Hematopoietic multipotent progenitor cell treated with erythropoietin and hydrocortisone succinate and interleukin-3 and kit ligand, for 4 days (in vitro differentiated cells): Measurements from ENCODE around the gene QSOX2.
A peak's percentile ranks its signal among the peaks of the same experiment; 100 is the strongest.

Source experiments
- DNase-seq: peaks from one replicate; pipeline ENCODE4 v3.0.0-alpha.2; 2015

QSOX2 gene

GRCh38 chr9:136187683-136188586, 57.7 kb downstream of the QSOX2 start:
- peak; percentile 64 for DNase-seq

GRCh38 chr9:136187197-136187596, 58.4 kb downstream of the QSOX2 start:
- DNase-seq, result no peak

DNA sequence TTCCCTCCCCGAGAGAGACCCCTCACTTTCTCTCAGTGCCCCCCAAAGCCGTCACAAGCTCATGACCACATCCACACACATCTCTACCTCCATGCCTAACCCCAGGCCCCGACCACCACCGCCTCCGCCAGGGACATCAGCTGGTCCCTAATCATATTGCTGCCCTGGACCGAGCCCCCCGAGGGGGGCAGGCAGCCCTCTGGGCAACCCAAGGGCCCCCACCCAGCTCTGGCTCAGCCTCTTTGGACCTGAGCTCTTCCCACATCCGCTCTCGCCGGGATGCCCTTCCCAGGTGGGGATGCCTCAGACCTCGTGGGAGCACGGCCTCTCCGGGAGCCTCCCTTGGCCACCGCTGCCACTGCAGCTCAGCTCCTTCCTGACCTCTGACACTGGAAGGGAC, 59.2 kb downstream of the QSOX2 start:
- DNase-seq, result no peak

GRCh38 chr9:136185596-136186366, 59.8 kb downstream of the QSOX2 start:
- no peak for DNase-seq

- DNase-seq, result no peak
Observed at GRCh38 chr9:136185066-136185465, 60.5 kb downstream of the QSOX2 start.

GRCh38 chr9:136182850-136183422, 62.7 kb downstream of the QSOX2 start:
- no peak for DNase-seq

GRCh38 chr9:136182420-136182787, 63.2 kb downstream of the QSOX2 start:
- no peak for DNase-seq

DNA sequence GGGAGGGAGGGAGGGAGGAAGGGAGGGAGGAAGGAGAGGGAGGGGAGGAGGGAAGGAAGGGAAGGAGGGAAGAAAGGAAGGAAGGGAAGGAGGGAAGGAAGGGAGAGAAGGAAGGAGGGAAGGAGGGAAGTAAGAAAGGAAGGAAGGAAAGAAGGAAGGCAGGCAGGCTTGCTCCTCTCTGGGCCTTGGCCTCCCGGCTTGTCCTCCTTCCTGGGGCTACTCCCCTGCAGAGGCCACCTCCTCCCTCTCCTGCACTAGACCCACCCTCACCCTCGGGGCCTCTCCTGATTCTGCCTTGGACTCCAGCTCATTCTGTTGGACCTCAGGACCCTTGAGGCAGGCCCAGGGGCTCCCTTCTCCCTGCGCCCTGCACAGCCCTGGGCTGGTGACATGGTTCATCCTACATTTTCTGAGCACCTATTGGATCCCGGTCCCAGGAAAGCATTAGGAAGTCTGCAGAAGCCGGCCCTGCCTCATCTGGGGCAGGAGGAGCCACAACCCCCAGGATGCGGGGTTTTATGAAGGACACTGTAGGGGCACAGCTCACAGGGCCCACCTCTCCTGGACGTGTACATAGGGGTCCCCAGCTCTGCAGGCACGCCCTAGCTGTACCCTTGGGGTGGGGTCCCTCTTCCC, 63.7 kb downstream of the QSOX2 start:
- DNase-seq, result no peak

- no peak for DNase-seq
Observed at GRCh38 chr9:136180586-136180985, 65.0 kb downstream of the QSOX2 start.

DNA sequence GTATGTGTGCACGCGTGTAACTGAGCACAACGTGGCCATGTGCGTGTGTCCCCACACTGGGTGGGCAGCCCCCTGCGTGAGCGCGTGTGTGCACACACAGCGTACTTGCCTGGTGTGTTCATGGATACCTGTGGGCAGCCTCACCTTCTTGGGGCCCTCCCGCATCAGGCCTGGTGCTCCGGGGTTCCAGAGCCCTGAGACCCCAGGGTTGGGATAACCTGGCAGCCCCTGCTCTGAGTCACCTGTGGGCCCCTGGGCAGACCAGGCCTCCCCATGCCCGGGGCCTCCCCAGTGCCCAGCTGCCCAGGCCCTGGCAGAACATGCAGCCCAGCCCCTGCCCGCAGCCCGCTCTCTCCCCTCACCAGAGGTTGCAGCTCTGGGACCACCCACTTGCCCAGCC, 65.9 kb downstream of the QSOX2 start:
- no peak for DNase-seq

DNA sequence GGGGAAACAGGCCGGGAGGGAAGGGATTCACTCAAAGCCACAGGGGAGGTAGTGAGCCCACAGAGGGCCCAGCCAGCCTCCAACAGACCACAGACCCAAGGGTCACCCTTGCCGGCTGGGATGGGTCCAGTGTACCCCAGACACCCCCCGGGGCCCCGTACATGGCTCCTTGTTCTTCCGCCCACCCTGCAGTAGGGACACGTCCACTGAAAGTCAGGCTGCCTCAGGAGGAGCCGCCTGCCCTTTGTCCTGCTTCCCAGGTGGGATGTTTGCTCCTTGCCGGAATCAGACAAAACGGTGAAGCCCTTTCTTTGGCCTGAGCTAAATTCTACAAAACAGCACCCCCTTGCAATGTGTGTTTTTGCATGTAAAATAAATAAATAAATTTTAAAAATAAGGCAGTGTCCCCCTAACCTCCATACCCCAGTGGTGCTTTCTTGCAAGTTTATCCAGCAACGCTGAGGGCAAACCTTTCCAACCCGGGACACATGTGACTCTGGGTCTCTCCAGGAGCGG, 66.5 kb downstream of the QSOX2 start:
- no peak for DNase-seq

DNA sequence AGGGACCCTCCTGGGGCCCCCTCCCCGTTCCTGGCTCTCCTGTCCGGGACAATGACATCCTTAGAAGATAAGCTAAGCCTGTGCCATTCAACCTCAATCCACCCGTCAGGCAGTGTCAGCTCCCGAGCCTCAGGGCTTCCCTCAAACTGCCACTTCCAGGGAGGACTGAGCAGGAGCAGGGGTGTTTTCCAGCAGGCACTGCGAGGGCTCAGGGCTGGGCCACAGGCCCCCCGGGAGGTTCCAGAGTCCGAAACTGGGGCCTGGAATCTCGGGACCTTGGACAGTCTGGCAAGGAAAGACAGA, 66.9 kb downstream of the QSOX2 start:
- no peak for DNase-seq

GRCh38 chr9:136178061-136178772, 67.4 kb downstream of the QSOX2 start:
- no peak for DNase-seq

GRCh38 chr9:136177224-136177623, 68.4 kb downstream of the QSOX2 start:
- no peak for DNase-seq

DNA sequence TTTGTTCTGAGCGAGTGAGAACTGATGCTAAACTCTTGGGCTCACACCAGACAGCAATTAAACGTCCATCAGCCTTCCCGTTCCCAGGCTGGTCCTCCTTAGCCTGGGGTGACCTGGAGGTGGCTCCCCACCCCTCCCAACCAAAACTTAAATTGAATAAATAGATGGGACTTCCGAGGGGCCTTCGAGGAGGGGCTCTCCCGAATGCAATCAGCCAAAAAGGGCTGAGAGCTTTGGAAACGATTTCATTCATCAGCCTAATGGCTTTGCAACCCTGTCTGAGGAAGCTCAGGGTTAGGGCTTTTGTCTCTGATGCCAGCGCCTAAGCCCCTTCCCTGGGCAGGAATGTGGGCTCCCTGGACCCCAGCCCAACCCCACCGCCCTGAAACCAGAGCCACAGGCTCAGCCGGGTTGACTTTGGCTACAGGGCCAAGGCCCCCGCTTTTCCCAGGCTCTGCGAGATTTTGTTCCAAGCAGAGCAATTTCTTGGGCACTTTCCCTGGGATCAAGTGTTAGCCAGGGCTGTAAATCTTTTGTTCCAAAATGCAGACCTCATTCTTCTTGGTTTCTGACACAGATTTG, 69.9 kb downstream of the QSOX2 start:
- DNase-seq, result no peak

- DNase-seq, result no peak
Observed at GRCh38 chr9:136174779-136175615, 70.6 kb downstream of the QSOX2 start.

DNA sequence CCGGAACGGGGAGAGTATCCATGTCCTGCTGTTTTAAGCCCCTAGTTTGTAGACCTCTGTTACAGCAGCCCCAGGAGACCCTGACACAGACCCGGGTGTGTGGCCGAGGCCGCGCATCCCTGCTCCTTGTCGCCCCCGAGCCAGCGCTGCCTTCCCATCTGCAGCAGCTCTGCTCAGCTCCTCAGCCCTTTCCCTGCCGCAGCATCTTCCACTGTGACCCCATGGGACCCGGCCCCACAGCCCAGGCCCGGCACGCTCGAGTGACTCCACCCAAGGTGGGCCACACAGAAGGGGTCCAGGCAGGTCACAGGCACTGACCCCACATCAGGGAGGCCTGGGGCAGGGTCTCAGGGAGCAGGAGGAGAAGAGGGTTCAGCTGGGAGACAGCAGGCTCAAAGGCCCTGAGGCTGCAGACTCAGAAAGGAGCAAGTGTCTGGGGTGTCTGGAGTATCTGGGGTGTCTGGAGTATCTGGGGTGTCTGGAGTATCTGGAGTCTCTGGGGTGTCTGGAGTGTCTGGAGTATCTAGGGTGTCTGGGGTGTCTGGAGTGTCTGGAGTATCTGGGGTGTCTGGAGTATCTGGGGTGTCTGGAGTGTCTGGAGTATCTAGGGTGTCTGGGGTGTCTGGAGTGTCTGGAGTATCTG, 71.8 kb downstream of the QSOX2 start:
- no peak for DNase-seq

- no peak for DNase-seq
Observed at GRCh38 chr9:136172412-136173079, 73.1 kb downstream of the QSOX2 start.

- no peak for DNase-seq
Observed at GRCh38 chr9:136171801-136172411, 73.7 kb downstream of the QSOX2 start.
